Renal cortex interstitium (tissue), 11 donors: ENCODE results near the gene L3MBTL2. TPM values are rescaled to one million over a fixed set of nuclear protein-coding genes. Genes with fewer than 3 reads are reported as not detected.

ENCODE experiments used
- DNase-seq, 11 donors: peaks; one replicate each; pipeline ENCODE4 v3.0.0-alpha.2; 2013; ENCODE audit warnings: low read depth in 9 of 11, low spot score in 4 of 11; ENCODE audit errors: extremely low read depth in 1 of 11
- polyA plus RNA-seq, 3 donors: library from polyadenylated mRNA; unstranded; fragments of 120-200 nt; gene quantifications; one replicate each; pipeline ENCODE4 v1.2.1, GENCODE V29; 2013; ENCODE audit not compliant: insufficient read length in 3 of 3

L3MBTL2 gene
- polyA plus RNA-seq, 3 donors, result 24.1 to 26.2 (median 24.2) TPM

- DNase-seq, result peak in 9 of 11 donors; percentile 37 to 73 (median 67)
Measured at GRCh38 chr22:41197038-41197972, 7.8 kb upstream of the L3MBTL2 start.

- DNase-seq, result no peak
Measured at GRCh38 chr22:41198027-41198580, 7.0 kb upstream of the L3MBTL2 start.

- no peak for DNase-seq
Measured at GRCh38 chr22:41201141-41201540, 4.0 kb upstream of the L3MBTL2 start.

- DNase-seq, result no peak
Measured at GRCh38 chr22:41203118-41203517, 2.0 kb upstream of the L3MBTL2 start.

- no peak for DNase-seq
Measured at GRCh38 chr22:41204066-41204465, 1.0 kb upstream of the L3MBTL2 start.

- DNase-seq, result no peak
Measured at GRCh38 chr22:41206719-41207118, 1.6 kb downstream of the L3MBTL2 start.

GRCh38 chr22:41215409-41215808 lies 10.3 kb downstream of the L3MBTL2 start:
- no peak for DNase-seq

- DNase-seq, result no peak
Measured at GRCh38 chr22:41215926-41216325, 10.8 kb downstream of the L3MBTL2 start.

- DNase-seq, result no peak
Measured at GRCh38 chr22:41216984-41217383, 11.9 kb downstream of the L3MBTL2 start.

- DNase-seq, result peak in 3 of 11 donors; percentile 46 to 69 (median 63)
Measured at GRCh38 chr22:41217553-41218157, 12.5 kb downstream of the L3MBTL2 start.

GRCh38 chr22:41222846-41223507 lies 17.9 kb downstream of the L3MBTL2 start:
- no peak for DNase-seq

GRCh38 chr22:41223535-41223934 lies 18.4 kb downstream of the L3MBTL2 start:
- DNase-seq, result no peak

- DNase-seq, result no peak
Measured at GRCh38 chr22:41226723-41227655, 21.9 kb downstream of the L3MBTL2 start.

GRCh38 chr22:41229215-41229614 lies 24.1 kb downstream of the L3MBTL2 start:
- DNase-seq, result no peak

- DNase-seq, result no peak
Measured at GRCh38 chr22:41229730-41230400, 24.8 kb downstream of the L3MBTL2 start.

- DNase-seq, result no peak
Measured at GRCh38 chr22:41230401-41230785, 25.3 kb downstream of the L3MBTL2 start.

- no peak for DNase-seq
Measured at GRCh38 chr22:41231369-41231768, 26.3 kb downstream of the L3MBTL2 start.
